Spleen (tissue), 7 donors: ENCODE results near the gene BLOC1S1.

Experiments used
- CTCF ChIP-seq, 11 experiments: fragments of 200-600 bp in 7 of 11; fragments of 450-650 bp in 4 of 11; sonication (generic) in 4 of 11; IDR thresholded peaks in 8 of 11; conservative IDR thresholded peaks in 3 of 11; 1 replicate in 7 of 11; 2 replicates in 4 of 11; pipeline versions ENCODE4 v1.4.0 to v1.8.0; 2016 to 2021; ENCODE audit warnings: antibody characterized with exemption in 11 of 11, inconsistent platforms in 4 of 11, mild to moderate bottlenecking in 1 of 11
- POLR2A ChIP-seq, 3 donors: fragments of 450-650 bp; IDR thresholded peaks; one replicate each; pipeline ENCODE4 v1.5.1; 2017; ENCODE audit warnings: antibody characterized with exemption in 3 of 3, mild to moderate bottlenecking in 1 of 3
- donor health status: DM: no; HTN: no; CAD: no; lungs with moderate emphysema.
- donor health status: DM: no; HTN: no; CAD: no.
- donor health status: DM: no; HTN: no; CAD: no.

- TF ChIP-seq CTCF (IDR thresholded peaks at IDR 0.05 in 8 of 11, conservative IDR thresholded peaks at IDR 0.05 in 3 of 11) (no peak), POLR2A (IDR thresholded peaks at IDR 0.05) (no peak)
Measured at GRCh38 chr12:55743406-55744339, 27.8 kb downstream of the BLOC1S1 start.
